B cell (primary cell): ENCODE data around the gene RABGAP1L. TPM values are rescaled to one million over a fixed set of nuclear protein-coding genes. Genes with fewer than 3 reads are reported as not detected.

ENCODE experiments used
- ATAC-seq: fragments of 200-7000 bp; cut with Tn5 transposase; one replicate; pipeline ENCODE4 v1.10.0; 2021; ENCODE audit warnings: low read depth, mild to moderate bottlenecking, moderate number of reproducible peaks, moderate library complexity
- CTCF ChIA-PET: fragments of 350-600 bp; sonication (Branson Sonifier 250); formaldehyde crosslinking; loops from one replicate; lab custom pipeline; 2021; ENCODE audit warnings: antibody characterized with exemption, inconsistent platforms; lab: Charles Lee
- POLR2A ChIA-PET: fragments of 350-600 bp; sonication (Branson Sonifier 250); formaldehyde crosslinking; loops from one replicate; lab custom pipeline; 2021; ENCODE audit warnings: antibody characterized with exemption; lab: Charles Lee
- DNase-seq: peaks from one replicate; pipeline ENCODE4 v3.0.0; 2013
- H2AFZ ChIP-seq: 2 replicates; pipeline ENCODE4 v1.6.1; 2012; ENCODE audit warnings: mild to moderate bottlenecking, low read depth, low read length; ENCODE audit not compliant: insufficient read depth, poor library complexity, severe bottlenecking
- H3K27ac ChIP-seq, 2 donors: 1 replicate in 1 of 2; 2 replicates in 1 of 2; pipeline ENCODE4 v1.5.1; 2012 to 2013; ENCODE audit warnings: low read length in 2 of 2, mild to moderate bottlenecking in 2 of 2, moderate library complexity in 1 of 2
- H3K27me3 ChIP-seq, 4 experiments: fragments of 200-600 bp in 1 of 4; sonication (generic) in 1 of 4; replicated peaks in 1 of 4; 1 replicate in 2 of 4; 2 replicates in 2 of 4; pipeline versions ENCODE4 v1.6.1 to v1.7.0; 2013 to 2016; ENCODE audit warnings: low read length in 3 of 4, mild to moderate bottlenecking in 2 of 4, mixed read lengths in 1 of 4, moderate library complexity in 1 of 4; ENCODE audit not compliant: insufficient read depth in 4 of 4, control insufficient read depth in 3 of 4; ENCODE audit errors: control extremely low read depth in 1 of 4
- H3K36me3 ChIP-seq, 2 experiments: replicated peaks in 1 of 2; 1 replicate in 1 of 2; 2 replicates in 1 of 2; pipeline versions ENCODE4 v1.6.1 to v1.7.1; 2013; ENCODE audit warnings: low read length in 1 of 2; ENCODE audit not compliant: insufficient read depth in 2 of 2, control insufficient read depth in 1 of 2; ENCODE audit errors: control extremely low read depth in 1 of 2, extremely low read depth in 1 of 2
- H3K4me1 ChIP-seq, 2 donors: fragments of 200-600 bp in 1 of 2; sonication (generic) in 1 of 2; 1 replicate in 1 of 2; 2 replicates in 1 of 2; pipeline versions ENCODE4 v1.5.1 to v1.6.1; 2013 to 2017; ENCODE audit warnings: low read length in 2 of 2; ENCODE audit not compliant: control insufficient read depth in 2 of 2, insufficient read depth in 2 of 2
- H3K4me2 ChIP-seq: replicated peaks from 2 replicates; pipeline ENCODE3; 2012; ENCODE audit warnings: mild to moderate bottlenecking, low read depth, low read length; ENCODE audit not compliant: poor library complexity, severe bottlenecking
- H3K4me3 ChIP-seq, 5 experiments: fragments of 200-600 bp in 1 of 5; sonication (generic) in 1 of 5; 1 replicate in 3 of 5; 2 replicates in 2 of 5; pipeline versions ENCODE4 v1.5.1 to v1.7.0; 2011 to 2016; ENCODE audit warnings: low read length in 4 of 5, mild to moderate bottlenecking in 4 of 5, low read depth in 2 of 5, control low read depth in 1 of 5, moderate library complexity in 1 of 5; ENCODE audit not compliant: insufficient read depth in 1 of 5; ENCODE audit errors: control extremely low read depth in 1 of 5, extremely low read depth in 1 of 5
- H3K79me2 ChIP-seq: fragments of 200-600 bp; sonication (generic); one replicate; pipeline ENCODE4 v1.6.0; 2016; ENCODE audit warnings: low read length; ENCODE audit not compliant: control insufficient read depth, insufficient read depth
- H3K9ac ChIP-seq: fragments of 200-600 bp; sonication (generic); 2 replicates; pipeline ENCODE4 v1.6.1; 2017; ENCODE audit warnings: mild to moderate bottlenecking, low read length, moderate library complexity
- H3K9me3 ChIP-seq, 3 donors: one replicate each; pipeline versions ENCODE4 v1.6.1 to v1.7.1; 2013; ENCODE audit warnings: low read length in 2 of 3; ENCODE audit not compliant: control insufficient read depth in 2 of 3, insufficient read depth in 1 of 3; ENCODE audit errors: control extremely low read depth in 1 of 3
- H4K20me1 ChIP-seq: 2 replicates; pipeline ENCODE4 v1.6.0; 2012; ENCODE audit warnings: mild to moderate bottlenecking, low read length; ENCODE audit not compliant: insufficient read depth, control insufficient read depth, poor library complexity, severe bottlenecking
- H3K27ac Mint-ChIP-seq: one replicate; pipeline ENCODE4 v1.8.0; 2021; ENCODE audit warnings: mixed read lengths
- H3K27me3 Mint-ChIP-seq: one replicate; pipeline ENCODE4 v1.8.0; 2021; ENCODE audit warnings: mixed read lengths
- H3K4me1 Mint-ChIP-seq: one replicate; pipeline ENCODE4 v1.8.0; 2021; ENCODE audit warnings: mixed read lengths
- H3K4me3 Mint-ChIP-seq: one replicate; pipeline ENCODE4 v1.8.0; 2021; ENCODE audit warnings: mixed read lengths
- H3K9me3 Mint-ChIP-seq: one replicate; pipeline ENCODE4 v1.8.0; 2022; ENCODE audit warnings: mixed read lengths; ENCODE audit not compliant: insufficient read depth
- EZH2 ChIP-seq: IDR thresholded peaks from 2 replicates; pipeline ENCODE4 v1.6.1; 2012; ENCODE audit warnings: borderline replicate concordance, low read depth, mild to moderate bottlenecking, moderate library complexity, low read length; ENCODE audit not compliant: insufficient read depth, poor library complexity, severe bottlenecking
- WGBS: methylation state at CpG from one replicate; pipeline ENCODE4 v1.1.5; 2013; ENCODE audit warnings: missing lambda C conversion rate; ENCODE audit not compliant: insufficient coverage; 5-methylcytosine and 5-hydroxymethylcytosine counted together
- intact Hi-C: fragments of 100-400 bp; cut with micrococcal nuclease; formaldehyde crosslinking; loops from one replicate; pipeline ENCODE4 v1.10.0; 2022
- polyA plus RNA-seq: library from polyadenylated mRNA; depleted of rRNA; stranded (reverse); fragments of >200 nt; gene quantifications from 2 replicates; pipeline ENCODE4 v1.2.3, GENCODE V29; 2012
- total RNA-seq, 2 donors: library from RNA; stranded (reverse); fragments of 120-200 nt in 1 of 2; gene quantifications; 1 replicate in 1 of 2; 2 replicates in 1 of 2; pipeline versions ENCODE4 v1.2.3 to v1.2.4, GENCODE V29; 2013 to 2022
- TF ChIP-seq, protein P1 (sequence below): fragments of 200-600 bp; IDR thresholded peaks from one replicate; pipeline ENCODE4 v1.8.0; 2022; ENCODE audit warnings: antibody characterized with exemption, mild to moderate bottlenecking

Gene RABGAP1L
- total and polyA plus RNA-seq, 2 donors (not counting 1 experiment from before 2014, with no cell fraction given), result 34.9 to 159 TPM

DNA sequence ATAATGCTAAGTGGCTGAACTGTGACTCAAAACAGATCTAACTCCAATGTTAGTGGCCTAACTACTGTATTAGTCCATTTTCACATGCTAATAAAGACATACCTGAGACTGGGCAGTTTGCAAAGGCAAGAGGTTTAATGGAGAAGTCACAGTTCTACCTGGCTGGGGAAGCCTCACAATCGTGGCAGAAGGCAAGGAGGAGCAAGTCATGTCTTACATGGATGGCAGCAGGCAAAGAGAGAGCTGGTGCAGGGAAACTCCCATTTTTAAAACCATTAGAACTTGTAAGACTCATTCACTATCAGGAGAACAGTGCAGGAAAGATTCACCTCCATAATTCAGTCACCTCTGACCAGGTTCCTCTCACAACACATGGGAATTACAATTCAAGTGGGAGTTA is 760.8 kb downstream of the RABGAP1L start:
- WGBS, result 100% methylated on average over 1 of the region's 1 CpG
- no peaks in the 10 kb centered on the region for H3K27me3 Mint-ChIP-seq
- H3K27ac Mint-ChIP-seq, result no peak overlapping the region
- no peaks in the 10 kb centered on the region for H3K79me2 ChIP-seq
- H3K4me2 ChIP-seq, result no peak overlapping the region
- H3K9me3 Mint-ChIP-seq, result peaks cover 6% of the 10 kb centered on the region
- peaks cover 7 to 8% of the 10 kb centered on the region in 2 donors for H3K4me1 ChIP-seq
- H3K4me3 Mint-ChIP-seq, result no peak overlapping the region
- no peaks in the 10 kb centered on the region for H3K27me3 ChIP-seq
- no peak overlapping the region for H3K4me3 ChIP-seq
- POLR2A ChIA-PET, result no interaction called here
- H3K36me3 ChIP-seq, result peaks cover 1 to 6% of the 10 kb centered on the region in 2 experiments
- CTCF ChIA-PET, result no interaction called here
- no peak for TF ChIP-seq EZH2
- TF ChIP-seq, protein P1, sequence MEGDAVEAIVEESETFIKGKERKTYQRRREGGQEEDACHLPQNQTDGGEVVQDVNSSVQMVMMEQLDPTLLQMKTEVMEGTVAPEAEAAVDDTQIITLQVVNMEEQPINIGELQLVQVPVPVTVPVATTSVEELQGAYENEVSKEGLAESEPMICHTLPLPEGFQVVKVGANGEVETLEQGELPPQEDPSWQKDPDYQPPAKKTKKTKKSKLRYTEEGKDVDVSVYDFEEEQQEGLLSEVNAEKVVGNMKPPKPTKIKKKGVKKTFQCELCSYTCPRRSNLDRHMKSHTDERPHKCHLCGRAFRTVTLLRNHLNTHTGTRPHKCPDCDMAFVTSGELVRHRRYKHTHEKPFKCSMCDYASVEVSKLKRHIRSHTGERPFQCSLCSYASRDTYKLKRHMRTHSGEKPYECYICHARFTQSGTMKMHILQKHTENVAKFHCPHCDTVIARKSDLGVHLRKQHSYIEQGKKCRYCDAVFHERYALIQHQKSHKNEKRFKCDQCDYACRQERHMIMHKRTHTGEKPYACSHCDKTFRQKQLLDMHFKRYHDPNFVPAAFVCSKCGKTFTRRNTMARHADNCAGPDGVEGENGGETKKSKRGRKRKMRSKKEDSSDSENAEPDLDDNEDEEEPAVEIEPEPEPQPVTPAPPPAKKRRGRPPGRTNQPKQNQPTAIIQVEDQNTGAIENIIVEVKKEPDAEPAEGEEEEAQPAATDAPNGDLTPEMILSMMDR, result no peak
- no peak overlapping the region for H2AFZ ChIP-seq
- H3K9ac ChIP-seq, result no peak overlapping the region
- peaks cover 0 to 7% (median 3%) of the 10 kb centered on the region in 3 donors for H3K9me3 ChIP-seq
- DNase-seq (no peak), ATAC-seq (no peak)
- no peaks in the 10 kb centered on the region for H4K20me1 ChIP-seq
- H3K27ac ChIP-seq, result no peak overlapping the region
- H3K4me1 Mint-ChIP-seq, result peaks cover 12% of the 10 kb centered on the region
- intact Hi-C loops, result no loop called here

DNA sequence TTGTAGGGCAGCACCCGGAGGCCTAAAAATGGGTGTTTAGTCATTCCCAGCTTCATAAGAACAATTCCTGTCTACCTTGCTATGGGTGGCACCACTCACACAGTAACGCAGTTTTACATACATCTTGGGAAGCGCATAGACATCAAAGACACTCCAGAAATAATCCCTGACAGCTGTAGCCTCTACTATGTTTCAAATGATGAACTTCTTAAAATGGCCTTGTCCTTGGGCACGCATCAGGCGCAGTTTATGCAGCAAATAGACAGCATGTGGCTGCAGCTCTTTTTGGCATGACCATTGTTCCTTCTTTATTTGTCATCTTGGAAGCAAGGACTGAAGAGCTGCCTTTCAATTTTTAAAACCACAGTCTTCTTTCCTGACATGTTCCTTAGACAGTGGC is 762.8 kb downstream of the RABGAP1L start:
- Histone ChIP-seq H2AFZ (no peak overlapping the region), H3K36me3 (peaks cover 1 to 6% of the 10 kb centered on the region in 2 experiments), H3K79me2 (no peaks in the 10 kb centered on the region), H3K27ac (no peak overlapping the region), H4K20me1 (no peaks in the 10 kb centered on the region), H3K4me2 (no peak overlapping the region), H3K4me1 (peaks cover 0 to under 1% of the 10 kb centered on the region in 2 donors), H3K27me3 (no peaks in the 10 kb centered on the region), H3K4me3 (no peak overlapping the region), H3K9ac (no peak overlapping the region), H3K9me3 (peaks cover 0 to 10% (median 3%) of the 10 kb centered on the region in 3 donors)
- CTCF ChIA-PET, result no interaction called here
- POLR2A ChIA-PET, result no interaction called here
- Mint-ChIP-seq H3K4me1 (peaks cover under 1% of the 10 kb centered on the region), H3K4me3 (no peak overlapping the region), H3K27ac (no peak overlapping the region), H3K27me3 (no peaks in the 10 kb centered on the region), H3K9me3 (peaks cover 6% of the 10 kb centered on the region)
- ATAC-seq (no peak), DNase-seq (no peak)
- intact Hi-C loops, result no loop called here
- 100% methylated on average over 4 of the region's 5 CpGs for WGBS
- no peak for TF ChIP-seq EZH2
- TF ChIP-seq, protein P1, result no peak
